HG02610 (cell line): ENCODE measurements around the gene FOLR2.
"Not testable (repeated sequence)": the region's sequence is repeated elsewhere in the genome, so short reads cannot be mapped to it uniquely, and the experiment has no call there.

Experiments
- ATAC-seq: cut with Tn5 transposase; IDR thresholded peaks from one replicate; pipeline ENCODE4 v1.9.1; 2021; ENCODE audit warnings: mild to moderate bottlenecking, moderate library complexity; ENCODE audit not compliant: unreplicated experiment

Gene FOLR2

GRCh38 chr11:72266960-72267359, 50.4 kb downstream of the FOLR2 start:
- not testable (repeated sequence) for ATAC-seq

GRCh38 chr11:72267956-72268617, 51.5 kb downstream of the FOLR2 start:
- ATAC-seq = no peak
